Measurements from ENCODE around the gene CACHD1. TPM values are rescaled to one million over a fixed set of nuclear protein-coding genes. Genes with fewer than 3 reads are reported as not detected.

CACHD1 gene
- total and polyA plus RNA-seq, 2 of the 4 experiments (the other 2 are of a cell fraction): 2.9 to 5.9 TPM

DNA sequence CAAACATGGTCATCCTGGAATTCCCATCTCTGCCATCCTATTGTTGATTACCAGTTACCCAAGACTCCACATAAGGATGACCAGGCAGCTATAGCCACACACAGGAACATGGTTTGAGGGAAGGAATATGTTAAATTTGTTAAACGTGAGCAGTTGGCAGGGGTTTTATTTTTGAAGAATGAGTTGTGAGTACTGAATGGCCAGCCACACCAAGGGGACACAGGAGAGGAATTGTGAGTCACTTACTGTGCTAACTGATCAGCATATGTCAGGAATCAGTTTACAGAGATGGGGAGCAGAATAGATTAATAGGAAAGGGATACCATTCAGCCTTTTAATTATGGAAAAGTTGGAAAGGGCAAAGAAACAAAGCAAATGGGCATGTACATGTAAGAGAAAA is 235.7 kb downstream of the CACHD1 start:
- Histone ChIP-seq H3K4me1 (ENCODE audit: control insufficient read depth, insufficient read depth, low read length) (no peaks in the 10 kb centered on the region), H2BK120ac (ENCODE audit: low read depth, low read length) (no peak overlapping the region), H2AK9ac (replicated peaks; ENCODE audit: low read depth, low read length, poor library complexity) (no peak overlapping the region), H3K36me3 (ENCODE audit: control insufficient read depth, insufficient read depth, low read length) (no peaks in the 10 kb centered on the region), H3K79me1 (ENCODE audit: low read depth in 1 of 2, low read length in 2 of 2) (no peaks in the 10 kb centered on the region), H4K20me1 (ENCODE audit: insufficient read depth, low read length) (no peaks in the 10 kb centered on the region), H4K8ac (ENCODE audit: low read depth in 2 of 2, low read length in 2 of 2) (no peak overlapping the region), H4K5ac (ENCODE audit: low read depth, low read length) (no peak overlapping the region), H2BK5ac (ENCODE audit: low read depth, low read length, poor library complexity, severe bottlenecking) (no peak overlapping the region), H3K56ac (ENCODE audit: extremely low read depth, insufficient read depth, low read length) (no peak overlapping the region), H2AFZ (replicated peaks; ENCODE audit: low read length, poor library complexity) (no peak overlapping the region), H3K23ac (ENCODE audit: low read depth, low read length) (no peak overlapping the region), H2BK15ac (ENCODE audit: low read depth, low read length) (no peak overlapping the region), H3K27me3 (ENCODE audit: control insufficient read depth, insufficient read depth, low read length) (peaks cover 6% of the 10 kb centered on the region), H3K4ac (ENCODE audit: low read depth, low read length) (no peak overlapping the region), H3K9me1 (ENCODE audit: insufficient read depth, low read length) (no peaks in the 10 kb centered on the region), H3K4me2 (ENCODE audit: low read depth, low read length) (no peak overlapping the region), H3K4me3 (ENCODE audit: insufficient read depth, low read depth, low read length) (no peak overlapping the region), H3K27ac (ENCODE audit: insufficient read depth, low read length) (no peak overlapping the region), H4K91ac (ENCODE audit: insufficient read depth, low read depth, low read length) (no peak overlapping the region), H3K18ac (ENCODE audit: low read depth, low read length) (no peak overlapping the region), H3K9me3 (ENCODE audit: control insufficient read depth, insufficient read depth, low read length) (no peaks in the 10 kb centered on the region), H2BK20ac (ENCODE audit: low read depth, low read length) (no peak overlapping the region), H3K14ac (replicated peaks; ENCODE audit: low read depth, low read length) (no peak overlapping the region), H3K9ac (ENCODE audit: low read depth, low read length) (no peak overlapping the region), H2AK5ac (ENCODE audit: low read depth, low read length) (no peak overlapping the region)
- in situ Hi-C loops (cut with MboI; ENCODE audit: low sequenced_read_pairs): no loop called here
- CTCF ChIA-PET: no interaction called here
- TF ChIP-seq, protein P1, sequence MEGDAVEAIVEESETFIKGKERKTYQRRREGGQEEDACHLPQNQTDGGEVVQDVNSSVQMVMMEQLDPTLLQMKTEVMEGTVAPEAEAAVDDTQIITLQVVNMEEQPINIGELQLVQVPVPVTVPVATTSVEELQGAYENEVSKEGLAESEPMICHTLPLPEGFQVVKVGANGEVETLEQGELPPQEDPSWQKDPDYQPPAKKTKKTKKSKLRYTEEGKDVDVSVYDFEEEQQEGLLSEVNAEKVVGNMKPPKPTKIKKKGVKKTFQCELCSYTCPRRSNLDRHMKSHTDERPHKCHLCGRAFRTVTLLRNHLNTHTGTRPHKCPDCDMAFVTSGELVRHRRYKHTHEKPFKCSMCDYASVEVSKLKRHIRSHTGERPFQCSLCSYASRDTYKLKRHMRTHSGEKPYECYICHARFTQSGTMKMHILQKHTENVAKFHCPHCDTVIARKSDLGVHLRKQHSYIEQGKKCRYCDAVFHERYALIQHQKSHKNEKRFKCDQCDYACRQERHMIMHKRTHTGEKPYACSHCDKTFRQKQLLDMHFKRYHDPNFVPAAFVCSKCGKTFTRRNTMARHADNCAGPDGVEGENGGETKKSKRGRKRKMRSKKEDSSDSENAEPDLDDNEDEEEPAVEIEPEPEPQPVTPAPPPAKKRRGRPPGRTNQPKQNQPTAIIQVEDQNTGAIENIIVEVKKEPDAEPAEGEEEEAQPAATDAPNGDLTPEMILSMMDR (conservative IDR thresholded peaks at IDR 0.05; ENCODE audit: low read depth, low read length): no peak
- TF ChIP-seq MAFK (IDR thresholded peaks at IDR 0.05; ENCODE audit: low read depth, low read length) (no peak), CHD1 (IDR thresholded peaks at IDR 0.05; ENCODE audit: low read depth, low read length) (no peak), MXI1 (IDR thresholded peaks at IDR 0.05; ENCODE audit: borderline replicate concordance, low read depth, low read length) (no peak), NFE2L2 (IDR thresholded peaks at IDR 0.05; ENCODE audit: low read depth, low read length) (no peak), POLR2A (IDR thresholded peaks at IDR 0.05; ENCODE audit: low read depth, low read length) (no peak), RAD21 (IDR thresholded peaks at IDR 0.05; ENCODE audit: low read length) (no peak), MAZ (IDR thresholded peaks at IDR 0.05; ENCODE audit: borderline replicate concordance, low read depth, low read length) (no peak), RCOR1 (IDR thresholded peaks at IDR 0.05; ENCODE audit: insufficient replicate concordance, low read length) (no peak), SMC3 (IDR thresholded peaks at IDR 0.05; ENCODE audit: low read depth, low read length) (no peak), BHLHE40 (IDR thresholded peaks at IDR 0.05; ENCODE audit: low read depth, low read length) (no peak)
- DNase-seq: no peak
- no CpG with 5 or more reads among the region's 1 CpG for WGBS, 2 experiments (ENCODE audit: extremely low coverage in 2 of 2, insufficient read length in 1 of 2)
- dilution Hi-C loops (cut with HindIII; ENCODE audit: low sequenced_read_pairs, unreplicated experiment): no loop called here
- intact Hi-C loops (cut with micrococcal nuclease): no loop called here
- no TSS peak for BruUV-seq (replicated peaks)
- POLR2A ChIA-PET (ENCODE audit: unreplicated experiment): no interaction called here
- ATAC-seq (ENCODE audit: low read depth): no peak
